B cell (primary cell): Measurements from ENCODE around the gene SCN7A. TPM values are rescaled to one million over a fixed set of nuclear protein-coding genes. Genes with fewer than 3 reads are reported as not detected.

Experiments
- ATAC-seq: fragments of 200-7000 bp; cut with Tn5 transposase; one replicate; pipeline ENCODE4 v1.10.0; 2021; ENCODE audit warnings: low read depth, mild to moderate bottlenecking, moderate number of reproducible peaks, moderate library complexity
- CTCF ChIA-PET: fragments of 350-600 bp; sonication (Branson Sonifier 250); formaldehyde crosslinking; loops from one replicate; lab custom pipeline; 2021; ENCODE audit warnings: antibody characterized with exemption, inconsistent platforms; lab: Charles Lee
- POLR2A ChIA-PET: fragments of 350-600 bp; sonication (Branson Sonifier 250); formaldehyde crosslinking; loops from one replicate; lab custom pipeline; 2021; ENCODE audit warnings: antibody characterized with exemption; lab: Charles Lee
- DNase-seq: peaks from one replicate; pipeline ENCODE4 v3.0.0; 2013
- H2AFZ ChIP-seq: 2 replicates; pipeline ENCODE4 v1.6.1; 2012; ENCODE audit warnings: mild to moderate bottlenecking, low read depth, low read length; ENCODE audit not compliant: insufficient read depth, poor library complexity, severe bottlenecking
- H3K27ac ChIP-seq, 2 donors: 1 replicate in 1 of 2; 2 replicates in 1 of 2; pipeline ENCODE4 v1.5.1; 2012 to 2013; ENCODE audit warnings: low read length in 2 of 2, mild to moderate bottlenecking in 2 of 2, moderate library complexity in 1 of 2
- H3K27me3 ChIP-seq, 4 experiments: fragments of 200-600 bp in 1 of 4; sonication (generic) in 1 of 4; replicated peaks in 1 of 4; 1 replicate in 2 of 4; 2 replicates in 2 of 4; pipeline versions ENCODE4 v1.6.1 to v1.7.0; 2013 to 2016; ENCODE audit warnings: low read length in 3 of 4, mild to moderate bottlenecking in 2 of 4, mixed read lengths in 1 of 4, moderate library complexity in 1 of 4; ENCODE audit not compliant: insufficient read depth in 4 of 4, control insufficient read depth in 3 of 4; ENCODE audit errors: control extremely low read depth in 1 of 4
- H3K36me3 ChIP-seq, 2 experiments: replicated peaks in 1 of 2; 1 replicate in 1 of 2; 2 replicates in 1 of 2; pipeline versions ENCODE4 v1.6.1 to v1.7.1; 2013; ENCODE audit warnings: low read length in 1 of 2; ENCODE audit not compliant: insufficient read depth in 2 of 2, control insufficient read depth in 1 of 2; ENCODE audit errors: control extremely low read depth in 1 of 2, extremely low read depth in 1 of 2
- H3K4me1 ChIP-seq, 2 donors: fragments of 200-600 bp in 1 of 2; sonication (generic) in 1 of 2; 1 replicate in 1 of 2; 2 replicates in 1 of 2; pipeline versions ENCODE4 v1.5.1 to v1.6.1; 2013 to 2017; ENCODE audit warnings: low read length in 2 of 2; ENCODE audit not compliant: control insufficient read depth in 2 of 2, insufficient read depth in 2 of 2
- H3K4me2 ChIP-seq: replicated peaks from 2 replicates; pipeline ENCODE3; 2012; ENCODE audit warnings: mild to moderate bottlenecking, low read depth, low read length; ENCODE audit not compliant: poor library complexity, severe bottlenecking
- H3K4me3 ChIP-seq, 5 experiments: fragments of 200-600 bp in 1 of 5; sonication (generic) in 1 of 5; 1 replicate in 3 of 5; 2 replicates in 2 of 5; pipeline versions ENCODE4 v1.5.1 to v1.7.0; 2011 to 2016; ENCODE audit warnings: low read length in 4 of 5, mild to moderate bottlenecking in 4 of 5, low read depth in 2 of 5, control low read depth in 1 of 5, moderate library complexity in 1 of 5; ENCODE audit not compliant: insufficient read depth in 1 of 5; ENCODE audit errors: control extremely low read depth in 1 of 5, extremely low read depth in 1 of 5
- H3K79me2 ChIP-seq: fragments of 200-600 bp; sonication (generic); one replicate; pipeline ENCODE4 v1.6.0; 2016; ENCODE audit warnings: low read length; ENCODE audit not compliant: control insufficient read depth, insufficient read depth
- H3K9ac ChIP-seq: fragments of 200-600 bp; sonication (generic); 2 replicates; pipeline ENCODE4 v1.6.1; 2017; ENCODE audit warnings: mild to moderate bottlenecking, low read length, moderate library complexity
- H3K9me3 ChIP-seq, 3 donors: one replicate each; pipeline versions ENCODE4 v1.6.1 to v1.7.1; 2013; ENCODE audit warnings: low read length in 2 of 3; ENCODE audit not compliant: control insufficient read depth in 2 of 3, insufficient read depth in 1 of 3; ENCODE audit errors: control extremely low read depth in 1 of 3
- H4K20me1 ChIP-seq: 2 replicates; pipeline ENCODE4 v1.6.0; 2012; ENCODE audit warnings: mild to moderate bottlenecking, low read length; ENCODE audit not compliant: insufficient read depth, control insufficient read depth, poor library complexity, severe bottlenecking
- H3K27ac Mint-ChIP-seq: one replicate; pipeline ENCODE4 v1.8.0; 2021; ENCODE audit warnings: mixed read lengths
- H3K27me3 Mint-ChIP-seq: one replicate; pipeline ENCODE4 v1.8.0; 2021; ENCODE audit warnings: mixed read lengths
- H3K4me1 Mint-ChIP-seq: one replicate; pipeline ENCODE4 v1.8.0; 2021; ENCODE audit warnings: mixed read lengths
- H3K4me3 Mint-ChIP-seq: one replicate; pipeline ENCODE4 v1.8.0; 2021; ENCODE audit warnings: mixed read lengths
- H3K9me3 Mint-ChIP-seq: one replicate; pipeline ENCODE4 v1.8.0; 2022; ENCODE audit warnings: mixed read lengths; ENCODE audit not compliant: insufficient read depth
- EZH2 ChIP-seq: IDR thresholded peaks from 2 replicates; pipeline ENCODE4 v1.6.1; 2012; ENCODE audit warnings: borderline replicate concordance, low read depth, mild to moderate bottlenecking, moderate library complexity, low read length; ENCODE audit not compliant: insufficient read depth, poor library complexity, severe bottlenecking
- WGBS: methylation state at CpG from one replicate; pipeline ENCODE4 v1.1.5; 2013; ENCODE audit warnings: missing lambda C conversion rate; ENCODE audit not compliant: insufficient coverage; 5-methylcytosine and 5-hydroxymethylcytosine counted together
- intact Hi-C: fragments of 100-400 bp; cut with micrococcal nuclease; formaldehyde crosslinking; loops from one replicate; pipeline ENCODE4 v1.10.0; 2022
- polyA plus RNA-seq: library from polyadenylated mRNA; depleted of rRNA; stranded (reverse); fragments of >200 nt; gene quantifications from 2 replicates; pipeline ENCODE4 v1.2.3, GENCODE V29; 2012
- total RNA-seq, 2 donors: library from RNA; stranded (reverse); fragments of 120-200 nt in 1 of 2; gene quantifications; 1 replicate in 1 of 2; 2 replicates in 1 of 2; pipeline versions ENCODE4 v1.2.3 to v1.2.4, GENCODE V29; 2013 to 2022
- TF ChIP-seq, protein P1 (sequence below): fragments of 200-600 bp; IDR thresholded peaks from one replicate; pipeline ENCODE4 v1.8.0; 2022; ENCODE audit warnings: antibody characterized with exemption, mild to moderate bottlenecking

The SCN7A gene
- total and polyA plus RNA-seq, 2 donors (not counting 1 experiment from before 2014, with no cell fraction given): not detected

DNA sequence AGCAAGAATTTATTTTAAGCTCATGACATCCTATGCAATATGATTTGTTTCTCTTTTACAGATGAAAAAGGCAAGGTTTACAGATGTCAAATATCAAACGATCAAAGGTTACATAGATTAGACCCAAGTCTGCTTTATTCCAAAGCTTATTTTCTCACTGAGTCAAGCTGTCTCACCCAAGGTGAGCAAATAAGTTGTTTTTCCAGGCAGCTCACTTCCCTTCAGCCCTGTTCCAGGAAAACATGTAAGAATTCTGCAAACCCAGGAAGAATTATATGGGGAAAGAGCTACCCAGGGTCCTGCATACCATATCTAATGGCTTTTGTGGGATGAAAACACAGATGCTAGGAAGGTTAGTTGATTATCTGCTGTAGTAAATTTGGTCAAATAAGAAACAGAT, 60.6 kb downstream of the SCN7A start:
- no peak for ATAC-seq

DNA sequence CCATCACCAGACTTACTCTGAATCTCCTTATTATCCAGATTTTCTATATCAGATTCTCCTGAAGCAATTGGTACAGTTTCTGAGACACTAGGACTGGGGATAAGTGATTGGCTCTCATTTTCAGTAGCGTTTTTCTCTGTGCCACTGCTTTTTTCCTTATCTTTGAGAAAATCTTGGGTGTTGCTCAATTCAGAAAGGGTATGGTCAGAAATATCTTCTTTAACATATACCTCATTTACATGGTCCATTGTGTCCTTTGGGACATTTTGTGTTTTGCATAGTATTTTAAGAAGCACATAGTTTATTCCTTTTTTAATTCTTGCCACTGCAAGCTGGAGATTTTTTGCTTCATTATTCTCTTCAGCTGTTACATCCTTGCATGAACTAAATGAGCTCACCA, 61.7 kb downstream of the SCN7A start:
- no peak overlapping the region for H3K27ac Mint-ChIP-seq
- Histone ChIP-seq H3K4me1 (no peaks in the 10 kb centered on the region), H3K9ac (no peak overlapping the region), H3K36me3 (no peaks in the 10 kb centered on the region), H3K27ac (no peak overlapping the region), H3K4me3 (no peak overlapping the region), H3K79me2 (no peaks in the 10 kb centered on the region), H2AFZ (no peak overlapping the region), H3K9me3 (peaks cover 0 to 5% (median 0%) of the 10 kb centered on the region in 3 donors), H4K20me1 (no peaks in the 10 kb centered on the region), H3K27me3 (no peaks in the 10 kb centered on the region), H3K4me2 (no peak overlapping the region)
- H3K27me3 Mint-ChIP-seq: no peaks in the 10 kb centered on the region
- no peak for ATAC-seq
- intact Hi-C loops: no loop called here
- H3K9me3 Mint-ChIP-seq: no peaks in the 10 kb centered on the region
- POLR2A ChIA-PET: no interaction called here
- CTCF ChIA-PET: no interaction called here
- no peak overlapping the region for H3K4me3 Mint-ChIP-seq
- DNase-seq: no peak
- TF ChIP-seq, protein P1, sequence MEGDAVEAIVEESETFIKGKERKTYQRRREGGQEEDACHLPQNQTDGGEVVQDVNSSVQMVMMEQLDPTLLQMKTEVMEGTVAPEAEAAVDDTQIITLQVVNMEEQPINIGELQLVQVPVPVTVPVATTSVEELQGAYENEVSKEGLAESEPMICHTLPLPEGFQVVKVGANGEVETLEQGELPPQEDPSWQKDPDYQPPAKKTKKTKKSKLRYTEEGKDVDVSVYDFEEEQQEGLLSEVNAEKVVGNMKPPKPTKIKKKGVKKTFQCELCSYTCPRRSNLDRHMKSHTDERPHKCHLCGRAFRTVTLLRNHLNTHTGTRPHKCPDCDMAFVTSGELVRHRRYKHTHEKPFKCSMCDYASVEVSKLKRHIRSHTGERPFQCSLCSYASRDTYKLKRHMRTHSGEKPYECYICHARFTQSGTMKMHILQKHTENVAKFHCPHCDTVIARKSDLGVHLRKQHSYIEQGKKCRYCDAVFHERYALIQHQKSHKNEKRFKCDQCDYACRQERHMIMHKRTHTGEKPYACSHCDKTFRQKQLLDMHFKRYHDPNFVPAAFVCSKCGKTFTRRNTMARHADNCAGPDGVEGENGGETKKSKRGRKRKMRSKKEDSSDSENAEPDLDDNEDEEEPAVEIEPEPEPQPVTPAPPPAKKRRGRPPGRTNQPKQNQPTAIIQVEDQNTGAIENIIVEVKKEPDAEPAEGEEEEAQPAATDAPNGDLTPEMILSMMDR: no peak
- no peak for TF ChIP-seq EZH2
- no peaks in the 10 kb centered on the region for H3K4me1 Mint-ChIP-seq
- WGBS: no CpG with 5 or more reads among the region's 1 CpG

More for the DNA sequence above, 60.6 kb downstream of the SCN7A start:
- H3K9ac ChIP-seq: no peak overlapping the region
- H3K27ac Mint-ChIP-seq: no peak overlapping the region
- no peak for TF ChIP-seq EZH2
- TF ChIP-seq, protein P1: no peak
- no peaks in the 10 kb centered on the region for H4K20me1 ChIP-seq
- no peaks in the 10 kb centered on the region for H3K36me3 ChIP-seq
- WGBS: 100% methylated on average over 1 of the region's 1 CpG
- no peak overlapping the region for H2AFZ ChIP-seq
- H3K4me1 ChIP-seq: no peaks in the 10 kb centered on the region
- H3K9me3 ChIP-seq: peaks cover 0 to 7% (median 0%) of the 10 kb centered on the region in 3 donors
- H3K4me1 Mint-ChIP-seq: no peaks in the 10 kb centered on the region
- no peaks in the 10 kb centered on the region for H3K27me3 Mint-ChIP-seq
- H3K4me2 ChIP-seq: no peak overlapping the region
- no peak overlapping the region for H3K4me3 Mint-ChIP-seq
- H3K27me3 ChIP-seq: no peaks in the 10 kb centered on the region
- no peaks in the 10 kb centered on the region for H3K79me2 ChIP-seq
- CTCF ChIA-PET: no interaction called here
- DNase-seq: no peak
- intact Hi-C loops: no loop called here
- no peaks in the 10 kb centered on the region for H3K9me3 Mint-ChIP-seq
- no peak overlapping the region for H3K27ac ChIP-seq
- H3K4me3 ChIP-seq: no peak overlapping the region
- POLR2A ChIA-PET: no interaction called here
